OCI-LY7 (cell line): ENCODE measurements around the gene MLLT3. TPM values are rescaled to one million over a fixed set of nuclear protein-coding genes. Genes with fewer than 3 reads are reported as not detected.

Experiments
- BruUV-seq: library from RNA; stranded (reverse); fragments of 400-500 nt; replicated peaks from 2 replicates; lab custom pipeline; 2021; lab: Mats Ljungman, UMichigan
- CTCF ChIA-PET: fragments of 300-600 bp; sonication (Branson Sonifier 250); formaldehyde crosslinking; loops from one replicate; lab custom pipeline; 2022; ENCODE audit warnings: antibody characterized with exemption; ENCODE audit not compliant: unreplicated experiment; lab: Charles Lee
- POLR2A ChIA-PET: fragments of 300-600 bp; sonication (Branson Sonifier 250); formaldehyde crosslinking; loops from one replicate; lab custom pipeline; 2022; ENCODE audit warnings: antibody characterized with exemption; lab: Charles Lee
- DNase-seq: peaks from one replicate; pipeline ENCODE4 v3.0.0-alpha.2; 2015; ENCODE audit warnings: low spot score
- H2AFZ ChIP-seq: fragments of 200-600 bp; sonication (generic), shearing (Covaris generic); 2 replicates; pipeline ENCODE4 v1.6.1; 2014; ENCODE audit warnings: mild to moderate bottlenecking, antibody characterized with exemption, low read length, moderate library complexity
- H3K27ac ChIP-seq: fragments of 200-600 bp; sonication (generic); 2 replicates; pipeline ENCODE4 v1.5.1; 2014; ENCODE audit warnings: mixed run types, low read depth, mild to moderate bottlenecking, moderate library complexity, low read length, inconsistent platforms; ENCODE audit not compliant: poor library complexity, severe bottlenecking
- H3K36me3 ChIP-seq: fragments of 200-600 bp; sonication (generic); 2 replicates; pipeline ENCODE4 v1.6.1; 2014; ENCODE audit warnings: mild to moderate bottlenecking, antibody characterized with exemption, low read length, moderate library complexity, mixed read lengths; ENCODE audit not compliant: insufficient read depth
- H3K4me1 ChIP-seq: fragments of 200-600 bp; sonication (generic); 2 replicates; pipeline ENCODE4 v1.5.1; 2014; ENCODE audit warnings: mild to moderate bottlenecking, low read length; ENCODE audit not compliant: insufficient read depth, poor library complexity, severe bottlenecking
- H3K4me2 ChIP-seq: fragments of 200-600 bp; sonication (generic); 2 replicates; pipeline ENCODE4 v1.6.1; 2014; ENCODE audit warnings: mild to moderate bottlenecking, low read length
- H3K4me3 ChIP-seq: fragments of 200-600 bp; sonication (generic); 2 replicates; pipeline ENCODE4 v1.5.1; 2014; ENCODE audit warnings: mild to moderate bottlenecking, low read depth, low read length; ENCODE audit not compliant: poor library complexity, severe bottlenecking
- H3K79me2 ChIP-seq: fragments of 200-600 bp; sonication (generic); 2 replicates; pipeline ENCODE4 v1.6.1; 2016; ENCODE audit warnings: low read depth, mild to moderate bottlenecking, low read length, moderate library complexity, mixed read lengths; ENCODE audit not compliant: insufficient read depth
- H3K9me2 ChIP-seq: fragments of 200-600 bp; sonication (generic); 2 replicates; pipeline ENCODE4 v1.6.1; 2016; ENCODE audit warnings: mild to moderate bottlenecking, low read length, mixed read lengths; ENCODE audit not compliant: insufficient read depth
- H3K9me3 ChIP-seq: fragments of 200-600 bp; sonication (generic); 2 replicates; pipeline ENCODE4 v1.6.1; 2014; ENCODE audit warnings: mild to moderate bottlenecking, mixed run types, low read length, mixed read lengths
- H4K20me1 ChIP-seq: fragments of 200-600 bp; sonication (generic); 2 replicates; pipeline ENCODE4 v1.6.1; 2014; ENCODE audit warnings: mild to moderate bottlenecking, antibody characterized with exemption, low read length, moderate library complexity, mixed read lengths; ENCODE audit not compliant: insufficient read depth
- EZH2phosphoT487 ChIP-seq: fragments of 200-600 bp; sonication (generic); IDR thresholded peaks from 2 replicates; pipeline ENCODE4 v1.6.1; 2018; ENCODE audit warnings: low read depth, borderline replicate concordance, mild to moderate bottlenecking, mixed run types, antibody characterized with exemption, low read length, moderate library complexity, mixed read lengths
- intact Hi-C: fragments of 100-400 bp; cut with micrococcal nuclease; formaldehyde crosslinking; loops from one replicate; pipeline ENCODE4 v1.10.0; 2022; ENCODE audit not compliant: unreplicated experiment
- total RNA-seq, 2 experiments: library from RNA; depleted of rRNA in 1 of 2; stranded (reverse); fragments of >200 nt in 1 of 2; shearing (Covaris generic) in 1 of 2; gene quantifications; 2 replicates each; pipeline ENCODE4 v1.2.3, GENCODE V29; 2014 to 2022
- TF ChIP-seq, protein P1 (sequence below): fragments of 200-600 bp; sonication (generic); conservative IDR thresholded peaks from 2 replicates; pipeline ENCODE4 v1.5.1; 2014; ENCODE audit warnings: mild to moderate bottlenecking, antibody characterized with exemption, low read length, moderate library complexity, mixed read lengths

MLLT3 gene
- total RNA-seq, 2 experiments from 2014 or later = 7.1 to 9.9 TPM

DNA sequence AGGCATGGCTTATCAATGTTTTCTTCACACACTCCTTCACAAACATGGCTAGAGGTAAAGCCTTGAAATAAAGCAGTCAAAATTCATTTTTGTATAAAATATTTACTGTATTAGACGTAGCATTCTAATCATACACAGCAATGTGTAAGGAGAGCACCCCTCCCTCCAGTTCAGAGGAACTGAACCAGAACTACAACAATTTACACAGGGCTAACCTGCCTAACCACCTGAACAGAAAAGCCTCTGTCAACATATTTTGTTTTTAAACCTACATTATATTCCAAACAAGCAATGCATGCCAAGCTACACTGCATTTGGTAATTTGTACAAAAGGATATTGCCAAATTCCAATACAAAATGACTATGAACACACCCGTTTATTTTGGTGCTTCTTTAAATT, 41.6 kb downstream of the MLLT3 start:
- no peaks in the 10 kb centered on the region for H3K36me3 ChIP-seq
- no peaks in the 10 kb centered on the region for H3K79me2 ChIP-seq
- no peak for DNase-seq
- H3K4me1 ChIP-seq = no peaks in the 10 kb centered on the region
- H4K20me1 ChIP-seq = no peaks in the 10 kb centered on the region
- H3K4me2 ChIP-seq = no peak overlapping the region
- ChIA-PET CTCF (no interaction called here), POLR2A (interaction anchor here (0.6 kb wide), 1 partner anchor 232 kb away, joined by 3 read pairs; no protein-coding TSS in a partner anchor)
- H3K9me3 ChIP-seq = no peaks in the 10 kb centered on the region
- no peak overlapping the region for H3K27ac ChIP-seq
- intact Hi-C loops = no loop called here
- TF ChIP-seq, protein P1, sequence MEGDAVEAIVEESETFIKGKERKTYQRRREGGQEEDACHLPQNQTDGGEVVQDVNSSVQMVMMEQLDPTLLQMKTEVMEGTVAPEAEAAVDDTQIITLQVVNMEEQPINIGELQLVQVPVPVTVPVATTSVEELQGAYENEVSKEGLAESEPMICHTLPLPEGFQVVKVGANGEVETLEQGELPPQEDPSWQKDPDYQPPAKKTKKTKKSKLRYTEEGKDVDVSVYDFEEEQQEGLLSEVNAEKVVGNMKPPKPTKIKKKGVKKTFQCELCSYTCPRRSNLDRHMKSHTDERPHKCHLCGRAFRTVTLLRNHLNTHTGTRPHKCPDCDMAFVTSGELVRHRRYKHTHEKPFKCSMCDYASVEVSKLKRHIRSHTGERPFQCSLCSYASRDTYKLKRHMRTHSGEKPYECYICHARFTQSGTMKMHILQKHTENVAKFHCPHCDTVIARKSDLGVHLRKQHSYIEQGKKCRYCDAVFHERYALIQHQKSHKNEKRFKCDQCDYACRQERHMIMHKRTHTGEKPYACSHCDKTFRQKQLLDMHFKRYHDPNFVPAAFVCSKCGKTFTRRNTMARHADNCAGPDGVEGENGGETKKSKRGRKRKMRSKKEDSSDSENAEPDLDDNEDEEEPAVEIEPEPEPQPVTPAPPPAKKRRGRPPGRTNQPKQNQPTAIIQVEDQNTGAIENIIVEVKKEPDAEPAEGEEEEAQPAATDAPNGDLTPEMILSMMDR = no peak
- no peak for TF ChIP-seq EZH2phosphoT487
- H3K4me3 ChIP-seq = no peak overlapping the region
- no peak overlapping the region for H2AFZ ChIP-seq
- H3K9me2 ChIP-seq = no peaks in the 10 kb centered on the region
- BruUV-seq = no TSS peak

DNA sequence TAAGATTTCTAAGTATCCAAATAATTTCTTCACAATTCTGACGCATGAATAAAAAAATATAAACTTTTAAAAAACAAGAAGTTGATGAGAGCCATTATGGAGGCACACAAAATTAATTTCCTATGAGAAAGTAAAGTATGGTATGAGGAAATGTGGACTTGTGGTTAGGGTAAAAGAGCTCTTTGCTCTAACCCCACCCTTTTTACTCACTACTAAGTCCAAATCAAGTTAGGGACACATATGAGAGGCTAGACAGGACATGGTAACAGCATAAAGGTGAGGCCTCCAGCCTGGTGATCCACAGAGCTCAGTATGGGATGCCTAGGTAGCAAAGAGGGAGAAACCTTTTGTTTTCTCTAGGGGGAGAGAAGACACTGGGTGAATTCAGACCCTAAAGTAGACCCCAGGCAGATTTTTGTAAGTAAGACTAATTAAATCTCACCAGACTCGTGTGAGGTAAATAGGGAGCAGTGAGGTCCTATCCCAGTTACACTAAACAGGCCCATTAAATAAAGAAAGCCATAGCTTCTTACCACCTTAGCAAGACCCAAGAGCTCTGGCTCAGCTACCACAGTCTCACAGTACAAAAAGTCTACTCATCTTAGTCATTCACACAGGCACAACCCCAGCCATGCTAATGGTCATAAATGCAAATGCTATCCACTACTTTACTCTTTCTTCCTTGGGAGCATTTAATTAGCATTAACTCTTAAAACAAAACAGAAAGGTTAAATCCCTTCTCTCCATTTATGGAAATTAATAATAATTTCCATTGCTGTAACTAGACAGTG, 42.6 kb downstream of the MLLT3 start:
- Histone ChIP-seq H3K9me3 (no peaks in the 10 kb centered on the region), H3K9me2 (no peaks in the 10 kb centered on the region), H3K36me3 (no peaks in the 10 kb centered on the region), H3K4me1 (no peaks in the 10 kb centered on the region), H4K20me1 (no peaks in the 10 kb centered on the region), H3K4me3 (no peak overlapping the region), H3K27ac (no peak overlapping the region), H3K4me2 (no peak overlapping the region), H3K79me2 (no peaks in the 10 kb centered on the region), H2AFZ (no peak overlapping the region)
- ChIA-PET CTCF (no interaction called here), POLR2A (interaction anchor here (0.9 to 1.5 kb wide), 5 partner anchors 9 to 26 kb away, joined by 3 to 6 read pairs (median 3); no protein-coding TSS in a partner anchor)
- TF ChIP-seq, protein P1 = no peak
- no peak for TF ChIP-seq EZH2phosphoT487
- BruUV-seq = no TSS peak
- no peak for DNase-seq
- intact Hi-C loops = no loop called here

DNA sequence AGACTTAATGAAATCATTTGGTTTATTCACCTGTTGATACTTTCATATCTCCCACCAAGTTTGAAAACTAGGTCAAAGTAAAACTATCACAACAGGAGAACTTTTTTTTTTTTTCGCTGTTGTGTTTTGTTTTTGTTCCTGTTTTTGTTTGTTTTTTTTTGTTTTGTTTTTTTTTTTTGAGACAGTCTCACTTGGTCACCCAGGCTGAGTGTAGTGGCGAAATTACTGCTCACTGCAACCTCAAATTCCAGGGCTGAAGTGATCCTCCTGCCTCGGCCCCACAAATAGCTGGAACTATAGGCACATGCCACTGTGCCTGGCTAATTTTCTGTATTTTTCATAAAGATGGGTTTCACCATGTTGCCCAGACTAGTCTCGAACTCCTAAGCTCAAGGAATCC, 49.3 kb downstream of the MLLT3 start:
- Histone ChIP-seq H2AFZ (no peak overlapping the region), H3K9me2 (no peaks in the 10 kb centered on the region), H3K4me3 (no peak overlapping the region), H3K36me3 (no peaks in the 10 kb centered on the region), H3K9me3 (no peaks in the 10 kb centered on the region), H4K20me1 (no peaks in the 10 kb centered on the region), H3K79me2 (no peaks in the 10 kb centered on the region), H3K4me1 (no peaks in the 10 kb centered on the region), H3K27ac (no peak overlapping the region), H3K4me2 (no peak overlapping the region)
- ChIA-PET CTCF (no interaction called here), POLR2A (interaction anchor here (0.7 kb wide), 3 partner anchors 22 to 543 kb away, joined by 3 to 5 read pairs (median 5); no protein-coding TSS in a partner anchor)
- intact Hi-C loops = no loop called here
- no TSS peak for BruUV-seq
- no peak for TF ChIP-seq EZH2phosphoT487
- TF ChIP-seq, protein P1 = no peak
- DNase-seq = no peak
